Astrocyte of the cerebellum (primary cell): ENCODE data around the gene CLSTN2.

Experiments
- DNase-seq: peaks from one replicate; pipeline ENCODE4 v3.0.0-alpha.2; 2011; ENCODE audit warnings: low read depth
- H3K4me3 ChIP-seq: 2 replicates; pipeline ENCODE4 v1.5.1; 2011; ENCODE audit warnings: mild to moderate bottlenecking, low read depth, low read length, moderate library complexity
- CTCF ChIP-seq: IDR thresholded peaks from 2 replicates; pipeline ENCODE4 v1.5.1; 2012; ENCODE audit warnings: low read length, low read depth, moderate library complexity, mild to moderate bottlenecking; ENCODE audit errors: missing control alignments
- in situ Hi-C: cut with HindIII; loops from 2 replicates; pipeline ENCODE4 v1.10.0; 2017; ENCODE audit warnings: low sequenced_read_pairs

The CLSTN2 gene

DNA sequence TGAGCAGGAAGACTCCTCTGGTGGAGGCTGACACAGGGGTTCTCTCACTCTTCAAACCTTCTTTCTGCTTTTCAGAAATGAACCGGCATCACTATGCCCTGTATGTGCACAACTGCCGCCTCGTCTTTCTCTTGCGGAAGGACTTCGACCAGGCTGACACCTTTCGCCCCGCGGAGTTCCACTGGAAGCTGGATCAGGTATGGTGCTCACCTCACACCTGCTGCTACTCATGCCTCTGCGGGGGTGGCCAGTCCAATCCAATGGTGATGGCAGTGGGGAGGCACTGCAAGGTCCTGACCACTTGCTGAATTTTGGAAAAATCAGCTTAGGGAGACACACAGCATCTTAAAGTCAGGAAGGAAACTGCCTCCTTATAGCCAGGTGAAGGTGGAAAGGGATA lies 531.5 kb downstream of the CLSTN2 start:
- H3K4me3 ChIP-seq: no peak overlapping the region
- TF ChIP-seq CTCF: no peak
- in situ Hi-C loops: no loop called here
- no peak for DNase-seq

GRCh38 chr3:140467104-140467577 lies 532.2 kb downstream of the CLSTN2 start:
- in situ Hi-C loops: no loop called here
- no peak overlapping the region for H3K4me3 ChIP-seq
- TF ChIP-seq CTCF: no peak
- no peak for DNase-seq

DNA sequence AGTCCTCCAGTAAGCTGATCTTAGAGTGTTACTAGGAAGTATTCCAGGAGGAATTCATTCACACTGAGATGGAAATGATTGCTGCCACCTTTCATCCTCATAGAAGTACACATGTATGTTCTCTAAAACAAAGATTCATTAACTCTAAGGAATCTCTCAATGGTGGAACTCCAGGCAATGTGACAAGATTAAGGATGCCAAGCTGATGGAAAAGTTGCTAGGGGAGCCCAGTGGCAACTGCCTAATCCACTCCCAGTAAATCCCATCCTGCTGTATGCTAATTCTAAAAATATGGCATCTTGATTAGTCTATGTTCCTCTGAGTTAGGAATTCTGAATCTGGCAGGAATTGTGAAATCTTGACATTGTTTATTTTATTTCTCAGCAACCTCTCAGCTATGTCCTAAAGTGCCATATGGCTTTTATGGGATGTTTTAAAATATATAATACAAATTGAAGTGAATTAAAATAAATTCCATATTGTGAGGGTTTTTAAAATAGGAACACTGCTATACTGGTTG lies 532.9 kb downstream of the CLSTN2 start:
- no peak for DNase-seq
- in situ Hi-C loops: no loop called here
- TF ChIP-seq CTCF: no peak
- no peak overlapping the region for H3K4me3 ChIP-seq

DNA sequence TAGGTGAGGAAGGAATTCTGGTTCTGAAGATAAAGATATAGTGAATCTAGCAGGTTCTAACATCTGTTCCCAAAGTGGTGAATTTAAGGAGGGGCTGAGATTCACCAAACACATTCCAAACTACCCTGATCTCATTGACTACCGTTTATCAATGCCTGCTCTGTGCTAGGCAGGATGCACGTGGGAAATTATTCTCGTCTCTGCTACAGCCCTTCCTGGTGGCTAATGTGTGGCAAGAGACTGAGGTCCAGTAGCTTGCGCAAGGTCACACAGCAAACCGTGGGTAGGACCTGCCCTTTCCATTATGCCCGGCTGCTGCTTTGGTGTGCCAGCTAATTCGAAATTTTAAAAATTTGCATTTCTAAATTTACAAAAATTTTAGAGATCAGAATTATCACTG lies 533.4 kb downstream of the CLSTN2 start:
- in situ Hi-C loops: no loop called here
- no peak for TF ChIP-seq CTCF
- H3K4me3 ChIP-seq: no peak overlapping the region
- no peak for DNase-seq

GRCh38 chr3:140469491-140469890 lies 534.5 kb downstream of the CLSTN2 start:
- H3K4me3 ChIP-seq: no peak overlapping the region
- no peak for DNase-seq
- in situ Hi-C loops: no loop called here
- TF ChIP-seq CTCF: no peak

- in situ Hi-C loops: no loop called here
- H3K4me3 ChIP-seq: no peak overlapping the region
- no peak for DNase-seq
- TF ChIP-seq CTCF: no peak
These were observed 535.2 kb downstream of the CLSTN2 start for GRCh38 chr3:140470211-140470610.

DNA sequence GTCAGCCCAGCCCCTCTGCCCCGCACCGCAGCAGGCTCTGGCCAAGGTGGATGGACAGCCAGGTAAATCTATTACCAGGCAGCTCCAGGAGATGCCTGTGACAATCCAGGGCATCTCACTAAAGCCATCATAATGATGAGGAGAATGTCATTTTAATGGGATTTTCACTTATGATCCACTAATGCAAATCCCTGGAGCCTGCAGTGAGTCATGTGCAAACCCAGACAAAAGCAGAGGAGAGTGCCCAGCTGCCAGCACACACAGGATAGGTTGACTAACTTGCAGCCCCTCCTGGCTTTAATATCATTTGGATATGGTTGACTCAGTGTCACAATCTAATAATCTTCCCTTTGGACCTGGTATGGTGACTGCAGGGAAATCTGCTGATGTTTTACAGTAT lies 536.0 kb downstream of the CLSTN2 start:
- no peak overlapping the region for H3K4me3 ChIP-seq
- no peak for TF ChIP-seq CTCF
- no peak for DNase-seq
- in situ Hi-C loops: no loop called here
